Stomach (tissue), 4 donors: ENCODE data around the gene DNAAF2.

Experiments
- POLR2A ChIP-seq, 4 donors: fragments of 450-650 bp; IDR thresholded peaks; one replicate each; pipeline ENCODE4 v1.6.1; 2016; ENCODE audit warnings: antibody characterized with exemption in 4 of 4, control low read depth in 2 of 4, mild to moderate bottlenecking in 1 of 4, moderate library complexity in 1 of 4
- TF ChIP-seq, protein P1 (sequence below), 7 experiments: fragments of 450-650 bp in 4 of 7; fragments of 200-600 bp in 3 of 7; sonication (generic) in 3 of 7; IDR thresholded peaks; one replicate each; pipeline ENCODE4 v1.5.1; 2016 to 2019; ENCODE audit warnings: antibody characterized with exemption in 7 of 7, control low read depth in 2 of 7, mild to moderate bottlenecking in 1 of 7

DNA sequence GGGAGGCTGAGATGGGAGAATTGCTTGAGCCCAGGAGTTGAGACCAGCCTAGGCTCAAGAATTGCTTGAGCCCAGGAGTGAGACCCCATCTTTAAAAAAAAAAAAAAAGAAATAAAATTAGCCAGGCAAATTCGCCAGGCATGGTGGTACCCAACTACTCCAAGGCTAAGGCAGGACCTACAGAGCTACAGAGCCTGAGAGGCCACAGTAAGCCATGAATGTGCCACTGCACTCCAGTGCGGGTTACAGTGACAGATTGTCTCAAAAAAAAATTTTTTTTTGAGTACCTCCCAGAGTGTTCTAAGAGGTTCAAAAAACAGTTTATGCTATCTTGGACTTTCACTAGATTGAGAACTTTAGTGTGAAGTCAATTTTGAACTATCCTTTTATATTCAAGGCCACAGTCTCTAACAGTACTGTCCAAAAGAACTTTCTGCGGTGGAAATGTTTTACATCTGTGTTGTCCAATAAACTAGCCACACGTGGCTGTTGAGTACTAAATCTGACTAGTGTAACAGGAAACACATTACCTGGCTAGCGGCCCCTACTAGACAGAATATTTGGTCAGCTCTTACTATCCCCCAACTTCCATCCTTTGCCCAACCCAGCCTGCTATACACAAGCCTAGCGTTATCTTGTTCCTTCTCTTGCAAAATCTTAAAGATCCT is 17.1 kb downstream of the DNAAF2 start:
- TF ChIP-seq, protein P1, sequence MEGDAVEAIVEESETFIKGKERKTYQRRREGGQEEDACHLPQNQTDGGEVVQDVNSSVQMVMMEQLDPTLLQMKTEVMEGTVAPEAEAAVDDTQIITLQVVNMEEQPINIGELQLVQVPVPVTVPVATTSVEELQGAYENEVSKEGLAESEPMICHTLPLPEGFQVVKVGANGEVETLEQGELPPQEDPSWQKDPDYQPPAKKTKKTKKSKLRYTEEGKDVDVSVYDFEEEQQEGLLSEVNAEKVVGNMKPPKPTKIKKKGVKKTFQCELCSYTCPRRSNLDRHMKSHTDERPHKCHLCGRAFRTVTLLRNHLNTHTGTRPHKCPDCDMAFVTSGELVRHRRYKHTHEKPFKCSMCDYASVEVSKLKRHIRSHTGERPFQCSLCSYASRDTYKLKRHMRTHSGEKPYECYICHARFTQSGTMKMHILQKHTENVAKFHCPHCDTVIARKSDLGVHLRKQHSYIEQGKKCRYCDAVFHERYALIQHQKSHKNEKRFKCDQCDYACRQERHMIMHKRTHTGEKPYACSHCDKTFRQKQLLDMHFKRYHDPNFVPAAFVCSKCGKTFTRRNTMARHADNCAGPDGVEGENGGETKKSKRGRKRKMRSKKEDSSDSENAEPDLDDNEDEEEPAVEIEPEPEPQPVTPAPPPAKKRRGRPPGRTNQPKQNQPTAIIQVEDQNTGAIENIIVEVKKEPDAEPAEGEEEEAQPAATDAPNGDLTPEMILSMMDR (IDR thresholded peaks at IDR 0.05), result no peak
- TF ChIP-seq POLR2A (IDR thresholded peaks at IDR 0.05), result no peak
